GM21526 (cell line): ENCODE measurements around the gene GGNBP2.
"Not testable (repeated sequence)": the region's sequence is repeated elsewhere in the genome, so short reads cannot be mapped to it uniquely, and the experiment has no call there.

ENCODE experiments used
- ATAC-seq: cut with Tn5 transposase; IDR thresholded peaks from one replicate; pipeline ENCODE4 v1.9.1; 2021; ENCODE audit warnings: moderate library complexity; ENCODE audit not compliant: unreplicated experiment, low FRiP score

The GGNBP2 gene

GRCh38 chr17:36599546-36600250 lies 55.0 kb downstream of the GGNBP2 start:
- no peak for ATAC-seq

GRCh38 chr17:36600465-36600864 lies 55.7 kb downstream of the GGNBP2 start:
- ATAC-seq: no peak

- ATAC-seq: no peak
Observed at GRCh38 chr17:36600936-36601302, 56.2 kb downstream of the GGNBP2 start.

GRCh38 chr17:36601303-36602029 lies 56.7 kb downstream of the GGNBP2 start, which contains the start of gene MRM1:
MRM1 (plus strand) TSS chr17:36601583; CDS start chr17:36601811, 228 bp downstream.
- ATAC-seq: peak; percentile 64

- peak; percentile 2 for ATAC-seq
Observed at GRCh38 chr17:36602030-36602748, 57.5 kb downstream of the GGNBP2 start.

- no peak for ATAC-seq
Observed at GRCh38 chr17:36602924-36603384, 58.2 kb downstream of the GGNBP2 start.

GRCh38 chr17:36605028-36605427 lies 60.3 kb downstream of the GGNBP2 start:
- not testable (repeated sequence) for ATAC-seq

- no peak for ATAC-seq
Observed at GRCh38 chr17:36608280-36608679, 63.6 kb downstream of the GGNBP2 start.

- no peak for ATAC-seq
Observed at GRCh38 chr17:36608794-36609497, 64.2 kb downstream of the GGNBP2 start.

- no peak for ATAC-seq
Observed at GRCh38 chr17:36609498-36609862, 64.8 kb downstream of the GGNBP2 start.

- ATAC-seq: no peak
Observed at GRCh38 chr17:36610474-36610873, 65.8 kb downstream of the GGNBP2 start.

GRCh38 chr17:36611345-36612072 lies 66.8 kb downstream of the GGNBP2 start:
- no peak for ATAC-seq

GRCh38 chr17:36612323-36612722 lies 67.6 kb downstream of the GGNBP2 start:
- ATAC-seq: no peak

GRCh38 chr17:36613155-36613554 lies 68.4 kb downstream of the GGNBP2 start:
- no peak for ATAC-seq

- no peak for ATAC-seq
Observed at GRCh38 chr17:36614081-36614480, 69.4 kb downstream of the GGNBP2 start.

- no peak for ATAC-seq
Observed at GRCh38 chr17:36614933-36615332, 70.2 kb downstream of the GGNBP2 start.

- no peak for ATAC-seq
Observed at GRCh38 chr17:36616061-36617029, 71.6 kb downstream of the GGNBP2 start.

- no peak for ATAC-seq
Observed at GRCh38 chr17:36617773-36618172, 73.1 kb downstream of the GGNBP2 start.

- no peak for ATAC-seq
Observed at GRCh38 chr17:36623281-36623680, 78.6 kb downstream of the GGNBP2 start.
